HEK293 (cell line): Measurements from ENCODE around the gene HPD.

ENCODE experiments used
- FEZF1 ChIP-seq: fragments of 450-650 bp; formaldehyde crosslinking; IDR thresholded peaks from 2 replicates; pipeline ENCODE4 v1.5.1; 2016; ENCODE audit warnings: missing biosample characterization, missing genetic modification characterization
- HIC1 ChIP-seq: fragments of 450-650 bp; formaldehyde crosslinking; IDR thresholded peaks from 2 replicates; pipeline ENCODE4 v1.5.1; 2016; ENCODE audit warnings: missing biosample characterization, missing genetic modification characterization
- KLF1 ChIP-seq: fragments of 450-650 bp; formaldehyde crosslinking; IDR thresholded peaks from 2 replicates; pipeline ENCODE4 v1.5.1; 2016; ENCODE audit warnings: missing biosample characterization, missing genetic modification characterization
- KLF16 ChIP-seq: fragments of 450-650 bp; formaldehyde crosslinking; IDR thresholded peaks from 2 replicates; pipeline ENCODE4 v1.5.1; 2017; ENCODE audit warnings: missing biosample characterization, missing genetic modification characterization
- KLF9 ChIP-seq: fragments of 450-650 bp; formaldehyde crosslinking; IDR thresholded peaks from 2 replicates; pipeline ENCODE4 v1.5.1; 2016; ENCODE audit warnings: missing biosample characterization, missing genetic modification characterization, low read depth
- PBX3 ChIP-seq: sonication (generic); formaldehyde crosslinking; IDR thresholded peaks from 2 replicates; pipeline ENCODE4 v1.8.1; 2022; ENCODE audit warnings: mild to moderate bottlenecking, moderate library complexity, missing genetic modification reagents
- PRDM4 ChIP-seq: fragments of 450-650 bp; formaldehyde crosslinking; IDR thresholded peaks from 2 replicates; pipeline ENCODE4 v1.5.1; 2017; ENCODE audit warnings: missing biosample characterization, missing genetic modification characterization
- TSHZ1 ChIP-seq: fragments of 450-650 bp; formaldehyde crosslinking; IDR thresholded peaks from 2 replicates; pipeline ENCODE4 v1.5.1; 2016; ENCODE audit warnings: missing biosample characterization, missing genetic modification characterization, borderline replicate concordance
- ZBTB1 ChIP-seq: fragments of 450-650 bp; formaldehyde crosslinking; IDR thresholded peaks from 2 replicates; pipeline ENCODE4 v1.5.1; 2016; ENCODE audit warnings: missing biosample characterization, missing genetic modification characterization
- ZBTB49 ChIP-seq: fragments of 450-650 bp; formaldehyde crosslinking; IDR thresholded peaks from 2 replicates; pipeline ENCODE4 v1.5.1; 2016; ENCODE audit warnings: missing biosample characterization, missing genetic modification characterization, low read depth
- ZBTB6 ChIP-seq: fragments of 450-650 bp; formaldehyde crosslinking; IDR thresholded peaks from 2 replicates; pipeline ENCODE4 v1.5.1; 2017; ENCODE audit warnings: missing biosample characterization, missing genetic modification characterization
- ZBTB8A ChIP-seq: fragments of 450-650 bp; formaldehyde crosslinking; IDR thresholded peaks from 2 replicates; pipeline ENCODE4 v1.5.1; 2016; ENCODE audit warnings: missing biosample characterization, missing genetic modification characterization
- ZFP3 ChIP-seq: fragments of 450-650 bp; formaldehyde crosslinking; IDR thresholded peaks from 2 replicates; pipeline ENCODE4 v1.5.1; 2016; ENCODE audit warnings: low read depth, missing biosample characterization, missing genetic modification characterization
- ZNF132 ChIP-seq: fragments of 450-650 bp; formaldehyde crosslinking; IDR thresholded peaks from 2 replicates; pipeline ENCODE4 v1.5.1; 2017; ENCODE audit warnings: missing biosample characterization, missing genetic modification characterization, borderline replicate concordance
- ZNF169 ChIP-seq: fragments of 450-650 bp; formaldehyde crosslinking; IDR thresholded peaks from 2 replicates; pipeline ENCODE4 v1.5.1; 2016; ENCODE audit warnings: missing biosample characterization, missing genetic modification characterization
- ZNF280C ChIP-seq: fragments of 450-650 bp; formaldehyde crosslinking; IDR thresholded peaks from 2 replicates; pipeline ENCODE4 v1.5.1; 2016; ENCODE audit warnings: missing biosample characterization, missing genetic modification characterization
- ZNF324 ChIP-seq: fragments of 450-650 bp; formaldehyde crosslinking; IDR thresholded peaks from 2 replicates; pipeline ENCODE4 v1.5.1; 2016; ENCODE audit warnings: missing biosample characterization, missing genetic modification characterization
- ZNF350 ChIP-seq: fragments of 450-650 bp; formaldehyde crosslinking; IDR thresholded peaks from 2 replicates; pipeline ENCODE4 v1.5.0; 2017; ENCODE audit warnings: missing biosample characterization, mild to moderate bottlenecking, missing genetic modification characterization
- ZNF473 ChIP-seq: fragments of 450-650 bp; formaldehyde crosslinking; IDR thresholded peaks from 2 replicates; pipeline ENCODE4 v1.5.1; 2017; ENCODE audit warnings: missing biosample characterization, missing genetic modification characterization
- ZNF514 ChIP-seq: fragments of 450-650 bp; formaldehyde crosslinking; IDR thresholded peaks from 2 replicates; pipeline ENCODE4 v1.5.1; 2016; ENCODE audit warnings: missing biosample characterization, missing genetic modification characterization
- ZNF571 ChIP-seq: fragments of 450-650 bp; formaldehyde crosslinking; IDR thresholded peaks from 2 replicates; pipeline ENCODE4 v1.5.0; 2017; ENCODE audit warnings: missing biosample characterization, missing genetic modification characterization
- ZNF654 ChIP-seq: fragments of 450-650 bp; formaldehyde crosslinking; IDR thresholded peaks from 2 replicates; pipeline ENCODE4 v1.5.1; 2016; ENCODE audit warnings: low read depth, missing biosample characterization, missing genetic modification characterization
- ZNF843 ChIP-seq: fragments of 450-650 bp; formaldehyde crosslinking; IDR thresholded peaks from 2 replicates; pipeline ENCODE4 v1.5.1; 2016; ENCODE audit warnings: missing biosample characterization, missing genetic modification characterization

HPD gene

GRCh38 chr12:121797937-121798786 is 60.5 kb downstream of the HPD start (continued):
- TF ChIP-seq ZBTB49 (tag by site-specific recombination): no peak
- no peak for TF ChIP-seq ZNF571 (tag by site-specific recombination)
- peak; percentile 83 for TF ChIP-seq ZBTB8A (tag by site-specific recombination)
- TF ChIP-seq ZFP3 (tag by site-specific recombination): no peak
- no peak for TF ChIP-seq ZNF473
- TF ChIP-seq ZNF654 (tag by site-specific recombination): no peak
- peak; percentile 64; the same call in 1 of the 2 replicates for TF ChIP-seq TSHZ1 (tag by site-specific recombination)
- TF ChIP-seq ZNF843 (tag by site-specific recombination): peak; percentile 59
- TF ChIP-seq PBX3 (CRISPR knock-in tag): peak; percentile 88; the same call in 1 of the 2 replicates
- TF ChIP-seq ZNF324 (tag by site-specific recombination): peak; percentile 27; the same call in 1 of the 2 replicates
- TF ChIP-seq ZNF280C: no peak
- peak; percentile 84; the same call in 1 of the 2 replicates for TF ChIP-seq ZBTB1 (tag by site-specific recombination)
- TF ChIP-seq ZNF132: no peak
- TF ChIP-seq ZNF350 (tag by site-specific recombination): no peak
- TF ChIP-seq ZBTB6 (tag by site-specific recombination): no peak
- TF ChIP-seq ZNF514: no peak
- no peak for TF ChIP-seq ZNF169 (tag by site-specific recombination)
- TF ChIP-seq FEZF1: peak; percentile 85
- TF ChIP-seq KLF9 (tag by site-specific recombination): peak; percentile 74
- peak; percentile 83 for TF ChIP-seq HIC1 (tag by site-specific recombination)
- TF ChIP-seq KLF16 (tag by site-specific recombination): peak; percentile 92
- peak; percentile 80 for TF ChIP-seq PRDM4 (tag by site-specific recombination)
- TF ChIP-seq KLF1 (tag by site-specific recombination): peak; percentile 99
